OCI-M2 (cell line): ENCODE measurements around the gene UCKL1.

ENCODE experiments used
- DNase-seq: peaks from one replicate; lab custom pipeline; 2025; ENCODE audit not compliant: unreplicated experiment; lab: John Stamatoyannopoulos, UW

Gene UCKL1

GRCh38 chr20:63892402-63892801, 63.8 kb downstream of the UCKL1 start:
- DNase-seq: no peak

GRCh38 chr20:63891061-63892002, 64.9 kb downstream of the UCKL1 start:
- no peak for DNase-seq

DNA sequence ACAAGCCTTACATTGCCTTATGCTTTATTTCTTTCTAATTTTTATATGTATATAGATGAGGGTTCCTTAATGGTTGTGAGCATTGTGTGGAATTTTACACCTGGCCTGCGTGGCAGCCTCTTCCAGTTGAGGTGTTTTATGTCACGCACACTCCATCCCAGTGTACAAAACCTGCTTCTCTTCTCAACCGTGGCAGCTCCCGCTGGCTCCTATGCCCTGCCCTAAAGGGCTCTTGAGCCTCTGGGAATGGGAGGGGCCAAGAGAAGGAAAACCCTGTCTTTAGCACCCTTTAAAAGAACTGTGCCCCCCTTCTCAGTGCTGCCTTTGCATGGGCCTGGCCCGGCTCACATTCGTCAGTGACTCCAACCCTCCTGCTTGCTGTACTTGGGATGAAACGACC, 65.6 kb downstream of the UCKL1 start:
- DNase-seq: no peak

DNA sequence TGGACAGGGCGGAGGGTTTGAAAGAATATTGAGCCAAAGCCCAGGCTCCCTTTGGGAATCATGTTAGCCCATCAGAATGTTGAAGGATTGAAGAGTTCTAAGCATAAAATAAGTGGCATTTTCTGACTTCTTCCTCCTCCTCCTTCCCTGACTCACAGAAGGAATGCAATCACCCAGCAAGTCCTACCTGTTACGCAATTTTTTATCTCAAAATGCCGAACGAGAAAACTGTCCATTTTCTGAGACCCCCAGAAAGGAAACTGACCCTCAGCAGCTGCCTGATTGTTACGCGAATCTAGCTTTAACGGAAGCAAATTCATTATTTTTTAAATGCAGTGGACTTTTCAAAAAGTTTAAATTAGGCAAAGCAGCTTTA, 66.0 kb downstream of the UCKL1 start:
- DNase-seq: no peak
